Suprapubic skin (tissue), 4 donors: ENCODE data around the gene SLC5A1.

ENCODE experiments used
- POLR2A ChIP-seq, 2 donors: fragments of 450-650 bp; IDR thresholded peaks; one replicate each; pipeline ENCODE4 v1.6.1; 2017; ENCODE audit warnings: antibody characterized with exemption in 2 of 2, mild to moderate bottlenecking in 2 of 2, moderate library complexity in 2 of 2
- POLR2AphosphoS5 ChIP-seq, 3 donors: sonication (generic); formaldehyde crosslinking; IDR thresholded peaks; one replicate each; pipeline ENCODE4 v1.6.1; 2017; ENCODE audit warnings: antibody characterized with exemption in 3 of 3
- TF ChIP-seq, protein P1 (sequence below), 2 donors: fragments of 200-600 bp in 1 of 2; fragments of 450-650 bp in 1 of 2; sonication (generic) in 1 of 2; IDR thresholded peaks; one replicate each; pipeline ENCODE4 v1.5.1; 2016 to 2019; ENCODE audit warnings: antibody characterized with exemption in 2 of 2, mild to moderate bottlenecking in 1 of 2, moderate library complexity in 1 of 2

DNA sequence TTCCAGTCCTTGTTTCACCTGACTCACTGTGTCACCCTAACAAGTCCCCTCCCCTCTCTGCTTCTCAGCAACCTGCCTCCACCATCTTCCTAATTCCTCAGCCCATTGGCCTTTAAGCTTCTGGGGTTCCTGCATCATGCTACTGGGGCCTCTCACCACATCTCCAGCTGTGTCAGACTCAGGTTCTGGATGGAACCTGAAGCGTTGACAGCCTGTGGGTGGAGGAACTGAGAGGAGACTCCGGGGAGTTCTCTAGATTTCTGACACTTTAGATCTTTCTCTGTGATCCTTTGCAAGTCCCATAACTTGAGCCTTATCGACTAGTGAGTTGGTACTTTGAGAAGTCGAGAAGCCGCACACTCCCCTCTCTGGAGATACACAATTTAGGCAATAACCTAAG is 11.6 kb upstream of the SLC5A1 start:
- TF ChIP-seq, protein P1, sequence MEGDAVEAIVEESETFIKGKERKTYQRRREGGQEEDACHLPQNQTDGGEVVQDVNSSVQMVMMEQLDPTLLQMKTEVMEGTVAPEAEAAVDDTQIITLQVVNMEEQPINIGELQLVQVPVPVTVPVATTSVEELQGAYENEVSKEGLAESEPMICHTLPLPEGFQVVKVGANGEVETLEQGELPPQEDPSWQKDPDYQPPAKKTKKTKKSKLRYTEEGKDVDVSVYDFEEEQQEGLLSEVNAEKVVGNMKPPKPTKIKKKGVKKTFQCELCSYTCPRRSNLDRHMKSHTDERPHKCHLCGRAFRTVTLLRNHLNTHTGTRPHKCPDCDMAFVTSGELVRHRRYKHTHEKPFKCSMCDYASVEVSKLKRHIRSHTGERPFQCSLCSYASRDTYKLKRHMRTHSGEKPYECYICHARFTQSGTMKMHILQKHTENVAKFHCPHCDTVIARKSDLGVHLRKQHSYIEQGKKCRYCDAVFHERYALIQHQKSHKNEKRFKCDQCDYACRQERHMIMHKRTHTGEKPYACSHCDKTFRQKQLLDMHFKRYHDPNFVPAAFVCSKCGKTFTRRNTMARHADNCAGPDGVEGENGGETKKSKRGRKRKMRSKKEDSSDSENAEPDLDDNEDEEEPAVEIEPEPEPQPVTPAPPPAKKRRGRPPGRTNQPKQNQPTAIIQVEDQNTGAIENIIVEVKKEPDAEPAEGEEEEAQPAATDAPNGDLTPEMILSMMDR (IDR thresholded peaks at IDR 0.05), result no peak
- TF ChIP-seq POLR2A (IDR thresholded peaks at IDR 0.05) (no peak), POLR2AphosphoS5 (IDR thresholded peaks at IDR 0.05) (no peak)
